Measurements from ENCODE around the gene L3MBTL2.
"Not testable (repeated sequence)": the region's sequence is repeated elsewhere in the genome, so short reads cannot be mapped to it uniquely, and the experiment has no call there.

The L3MBTL2 gene

DNA sequence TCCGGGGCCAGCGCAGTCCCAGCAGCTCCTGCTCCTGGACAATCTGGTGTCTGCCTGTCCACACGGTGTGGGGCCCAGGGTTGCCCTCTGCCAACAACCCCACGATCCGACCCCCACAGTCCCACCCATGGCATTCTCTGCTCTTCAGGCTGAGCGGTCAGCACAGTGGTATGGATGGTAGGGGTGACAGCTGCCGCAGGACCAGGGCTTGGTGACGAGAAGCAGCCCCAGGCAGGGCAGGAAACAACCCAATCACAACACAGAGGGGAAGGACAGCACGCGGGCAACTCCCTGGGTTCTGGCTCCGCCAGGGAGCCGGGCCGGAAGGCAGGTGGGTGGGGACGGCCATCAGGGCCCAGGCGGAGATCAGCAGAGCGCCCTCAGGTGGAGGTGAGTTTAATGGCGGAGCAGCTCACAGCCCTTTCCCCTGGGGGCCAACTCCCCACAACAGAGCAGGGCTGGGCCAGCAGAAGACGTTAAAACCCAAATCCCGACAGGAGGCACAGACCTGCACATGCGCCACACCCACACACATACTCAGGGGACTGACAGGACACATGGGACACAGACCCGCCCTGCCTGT lies 40.9 kb downstream of the L3MBTL2 start:
- Histone ChIP-seq H3K27ac (ENCODE audit: low read depth, low read length) (no peak overlapping the region), H3K36me3 (ENCODE audit: insufficient read depth, low read length) (peaks cover 27% of the 10 kb centered on the region), H3K4me1 (ENCODE audit: insufficient read depth, low read length) (no peaks in the 10 kb centered on the region), H3K4me3 (ENCODE audit: low read depth in 1 of 2, low read length in 2 of 2) (no peak overlapping the region), H3K9ac (ENCODE audit: low read length) (no peak overlapping the region), H3K9me3 (ENCODE audit: low read length) (no peaks in the 10 kb centered on the region), H3K27me3 (ENCODE audit: control insufficient read depth in 1 of 2, insufficient read depth in 2 of 2, low read length in 2 of 2) (no peaks in the 10 kb centered on the region)

DNA sequence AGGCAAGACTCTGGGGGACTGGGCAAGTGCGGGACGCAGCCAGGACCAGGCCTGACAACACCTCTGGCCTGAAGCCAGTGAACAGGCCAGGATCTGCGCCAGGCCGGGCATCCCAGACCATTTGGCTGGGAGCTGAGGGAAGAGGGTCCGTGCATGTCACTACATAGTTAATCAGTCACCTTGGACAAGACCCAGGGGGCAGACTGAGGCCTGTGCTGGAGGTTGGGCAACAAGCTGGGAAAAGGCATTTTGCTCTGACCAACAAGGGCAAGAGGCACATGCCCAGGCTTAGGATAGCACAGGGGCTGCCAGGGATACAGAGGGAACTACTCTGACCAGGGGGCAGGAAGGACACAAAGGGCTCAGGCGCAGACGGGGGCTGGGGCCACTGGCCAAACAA lies 42.6 kb downstream of the L3MBTL2 start:
- Histone ChIP-seq H3K9me3 (ENCODE audit: low read length) (no peaks in the 10 kb centered on the region), H3K36me3 (ENCODE audit: insufficient read depth, low read length) (peaks cover 29% of the 10 kb centered on the region), H3K9ac (ENCODE audit: low read length) (no peak overlapping the region), H3K4me3 (ENCODE audit: low read depth in 1 of 2, low read length in 2 of 2) (no peak overlapping the region), H3K27ac (ENCODE audit: low read depth, low read length) (no peak overlapping the region), H3K4me1 (ENCODE audit: insufficient read depth, low read length) (no peaks in the 10 kb centered on the region), H3K27me3 (ENCODE audit: control insufficient read depth in 1 of 2, insufficient read depth in 2 of 2, low read length in 2 of 2) (no peaks in the 10 kb centered on the region)

- no peaks in the 10 kb centered on the region for H3K9me3 ChIP-seq (ENCODE audit: low read length)
- H3K36me3 ChIP-seq (ENCODE audit: insufficient read depth, low read length) = peaks cover 33% of the 10 kb centered on the region
- no peak overlapping the region for H3K27ac ChIP-seq (ENCODE audit: low read depth, low read length)
- H3K27me3 ChIP-seq (ENCODE audit: control insufficient read depth in 1 of 2, insufficient read depth in 2 of 2, low read length in 2 of 2) = no peaks in the 10 kb centered on the region
- H3K9ac ChIP-seq (ENCODE audit: low read length) = no peak overlapping the region
- no peak overlapping the region for H3K4me3 ChIP-seq (ENCODE audit: low read depth in 1 of 2, low read length in 2 of 2)
- H3K4me1 ChIP-seq (ENCODE audit: insufficient read depth, low read length) = no peaks in the 10 kb centered on the region
These were observed 43.2 kb downstream of the L3MBTL2 start for GRCh38 chr22:41248314-41248713.

- peaks cover 35% of the 10 kb centered on the region for H3K36me3 ChIP-seq (ENCODE audit: insufficient read depth, low read length)
- no peak overlapping the region for H3K9ac ChIP-seq (ENCODE audit: low read length)
- no peaks in the 10 kb centered on the region for H3K4me1 ChIP-seq (ENCODE audit: insufficient read depth, low read length)
- H3K4me3 ChIP-seq (ENCODE audit: low read depth in 1 of 2, low read length in 2 of 2) = no peak overlapping the region
- H3K9me3 ChIP-seq (ENCODE audit: low read length) = no peaks in the 10 kb centered on the region
- no peaks in the 10 kb centered on the region for H3K27me3 ChIP-seq (ENCODE audit: control insufficient read depth in 1 of 2, insufficient read depth in 2 of 2, low read length in 2 of 2)
- H3K27ac ChIP-seq (ENCODE audit: low read depth, low read length) = no peak overlapping the region
These were observed 43.6 kb downstream of the L3MBTL2 start for GRCh38 chr22:41248758-41249157.

- Histone ChIP-seq H3K4me1 (ENCODE audit: insufficient read depth, low read length) (no peaks in the 10 kb centered on the region), H3K36me3 (ENCODE audit: insufficient read depth, low read length) (peaks cover 35% of the 10 kb centered on the region), H3K27me3 (ENCODE audit: control insufficient read depth in 1 of 2, insufficient read depth in 2 of 2, low read length in 2 of 2) (no peaks in the 10 kb centered on the region), H3K27ac (ENCODE audit: low read depth, low read length) (no peak overlapping the region), H3K9me3 (ENCODE audit: low read length) (no peaks in the 10 kb centered on the region), H3K9ac (ENCODE audit: low read length) (no peak overlapping the region), H3K4me3 (ENCODE audit: low read depth in 1 of 2, low read length in 2 of 2) (no peak overlapping the region)
These were observed 44.3 kb downstream of the L3MBTL2 start for GRCh38 chr22:41249442-41249841.

DNA sequence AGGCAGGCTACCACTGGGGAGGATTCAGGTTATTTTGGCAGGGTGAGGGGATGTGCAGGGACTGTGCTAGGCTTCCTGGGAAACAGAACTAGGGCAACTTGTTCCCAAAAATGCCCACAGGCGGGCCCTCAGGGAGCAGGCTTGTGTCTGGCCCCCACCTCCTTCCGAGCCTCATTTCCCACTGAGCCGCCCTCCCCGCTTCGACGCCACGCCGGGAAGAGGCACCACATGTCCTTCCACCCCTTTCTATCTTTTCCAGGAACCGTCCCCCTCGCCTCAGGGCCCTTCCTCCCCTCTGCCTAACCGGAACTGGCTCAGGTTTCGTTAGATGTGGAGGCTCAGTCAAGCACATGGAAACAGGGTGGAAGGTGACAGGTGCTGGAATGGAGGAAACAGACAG lies 45.0 kb downstream of the L3MBTL2 start:
- Histone ChIP-seq H3K9ac (ENCODE audit: low read length) (no peak overlapping the region), H3K9me3 (ENCODE audit: low read length) (no peaks in the 10 kb centered on the region), H3K36me3 (ENCODE audit: insufficient read depth, low read length) (peaks cover 35% of the 10 kb centered on the region), H3K4me1 (ENCODE audit: insufficient read depth, low read length) (no peaks in the 10 kb centered on the region), H3K27ac (ENCODE audit: low read depth, low read length) (no peak overlapping the region), H3K27me3 (ENCODE audit: control insufficient read depth in 1 of 2, insufficient read depth in 2 of 2, low read length in 2 of 2) (no peaks in the 10 kb centered on the region), H3K4me3 (ENCODE audit: low read depth in 1 of 2, low read length in 2 of 2) (no peak overlapping the region)

DNA sequence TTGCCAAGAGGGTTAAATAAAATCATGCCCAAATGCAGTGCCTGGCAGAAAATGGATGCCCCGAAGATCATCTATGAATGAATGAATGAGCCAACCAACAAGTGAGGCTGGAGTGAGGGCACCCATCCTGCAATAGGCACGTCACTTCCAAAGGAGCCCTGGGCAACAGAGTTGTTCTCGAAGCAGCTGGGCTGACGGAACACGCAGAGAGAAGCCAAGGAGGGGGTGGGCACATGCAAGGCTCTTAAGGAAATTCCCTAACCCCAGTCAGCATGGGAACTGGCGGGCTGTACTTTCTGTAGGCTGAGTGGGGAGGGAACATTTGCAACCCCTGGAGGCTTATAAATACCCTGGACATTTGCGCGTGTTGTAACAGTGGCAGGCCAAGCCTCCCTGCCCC lies 47.3 kb downstream of the L3MBTL2 start:
- Histone ChIP-seq H3K4me3 (ENCODE audit: low read depth in 1 of 2, low read length in 2 of 2) (no peak overlapping the region), H3K27ac (ENCODE audit: low read depth, low read length) (no peak overlapping the region), H3K9ac (ENCODE audit: low read length) (no peak overlapping the region), H3K4me1 (ENCODE audit: insufficient read depth, low read length) (no peaks in the 10 kb centered on the region), H3K9me3 (ENCODE audit: low read length) (no peaks in the 10 kb centered on the region), H3K27me3 (ENCODE audit: control insufficient read depth in 1 of 2, insufficient read depth in 2 of 2, low read length in 2 of 2) (no peaks in the 10 kb centered on the region), H3K36me3 (ENCODE audit: insufficient read depth, low read length) (peaks cover 43% of the 10 kb centered on the region)

DNA sequence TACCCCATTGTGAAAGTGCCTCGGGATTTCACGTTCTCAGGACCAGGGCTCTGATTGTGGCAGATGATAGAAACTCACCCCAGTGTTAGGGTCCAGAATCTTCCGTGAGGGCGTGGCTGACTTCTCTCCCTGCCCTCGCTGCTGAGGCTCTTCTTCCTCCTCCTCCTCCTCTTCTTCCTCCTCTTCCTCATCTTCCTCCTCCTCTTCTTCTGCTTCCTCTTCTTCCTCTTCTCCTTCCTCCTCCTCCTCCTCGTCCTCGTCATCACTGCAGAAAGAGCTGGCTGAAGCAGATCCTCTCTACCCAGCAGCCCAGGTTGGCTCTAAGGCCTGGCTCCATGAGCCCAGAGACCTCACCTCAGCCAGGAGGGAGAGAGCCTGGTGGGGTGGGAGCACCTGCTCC lies 49.1 kb downstream of the L3MBTL2 start:
- H3K36me3 ChIP-seq (ENCODE audit: insufficient read depth, low read length) = peaks cover 33% of the 10 kb centered on the region
- no peak overlapping the region for H3K27ac ChIP-seq (ENCODE audit: low read depth, low read length)
- H3K4me3 ChIP-seq (ENCODE audit: low read depth in 1 of 2, low read length in 2 of 2) = no peak overlapping the region
- H3K9me3 ChIP-seq (ENCODE audit: low read length) = no peaks in the 10 kb centered on the region
- H3K27me3 ChIP-seq (ENCODE audit: control insufficient read depth in 1 of 2, insufficient read depth in 2 of 2, low read length in 2 of 2) = no peaks in the 10 kb centered on the region
- no peak overlapping the region for H3K9ac ChIP-seq (ENCODE audit: low read length)
- no peaks in the 10 kb centered on the region for H3K4me1 ChIP-seq (ENCODE audit: insufficient read depth, low read length)

- Histone ChIP-seq H3K27ac (ENCODE audit: low read depth, low read length) (no peak overlapping the region), H3K4me1 (ENCODE audit: insufficient read depth, low read length) (no peaks in the 10 kb centered on the region), H3K36me3 (ENCODE audit: insufficient read depth, low read length) (peaks cover 23% of the 10 kb centered on the region), H3K4me3 (ENCODE audit: low read depth in 1 of 2, low read length in 2 of 2) (no peak overlapping the region), H3K9ac (ENCODE audit: low read length) (no peak overlapping the region), H3K27me3 (ENCODE audit: control insufficient read depth in 1 of 2, insufficient read depth in 2 of 2, low read length in 2 of 2) (no peaks in the 10 kb centered on the region), H3K9me3 (ENCODE audit: low read length) (no peaks in the 10 kb centered on the region)
These were observed 51.4 kb downstream of the L3MBTL2 start for GRCh38 chr22:41256254-41257253.

GRCh38 chr22:41257696-41258095 lies 52.6 kb downstream of the L3MBTL2 start:
- H3K9ac ChIP-seq (ENCODE audit: low read length) = no peak overlapping the region
- H3K4me1 ChIP-seq (ENCODE audit: insufficient read depth, low read length) = no peaks in the 10 kb centered on the region
- H3K36me3 ChIP-seq (ENCODE audit: insufficient read depth, low read length) = peaks cover 34% of the 10 kb centered on the region
- no peak overlapping the region for H3K4me3 ChIP-seq (ENCODE audit: low read depth in 1 of 2, low read length in 2 of 2)
- H3K27ac ChIP-seq (ENCODE audit: low read depth, low read length) = no peak overlapping the region
- no peaks in the 10 kb centered on the region for H3K27me3 ChIP-seq (ENCODE audit: control insufficient read depth in 1 of 2, insufficient read depth in 2 of 2, low read length in 2 of 2)
- no peaks in the 10 kb centered on the region for H3K9me3 ChIP-seq (ENCODE audit: low read length)

DNA sequence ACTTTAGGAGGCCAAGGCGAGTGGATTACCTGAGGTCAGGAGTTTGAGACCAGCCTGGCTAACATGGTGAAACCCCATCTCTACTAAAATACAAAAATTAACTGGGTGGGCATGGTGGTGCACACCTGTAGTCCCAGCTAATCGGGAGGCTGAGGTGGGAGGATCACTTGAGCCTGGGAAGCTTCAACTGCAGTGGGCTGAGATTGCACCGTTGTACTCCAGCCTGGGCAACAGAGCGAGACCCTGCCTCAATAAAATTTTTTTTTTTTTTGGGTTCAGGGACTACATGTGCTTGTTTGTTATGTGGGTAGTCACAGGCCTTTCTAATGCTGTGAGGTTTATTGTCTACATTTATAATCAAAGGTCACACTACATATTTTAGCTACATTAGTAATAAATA lies 54.6 kb downstream of the L3MBTL2 start:
- not testable (repeated sequence) for H3K9ac ChIP-seq (ENCODE audit: low read length); H3K27me3 ChIP-seq (ENCODE audit: control insufficient read depth in 1 of 2, insufficient read depth in 2 of 2, low read length in 2 of 2); H3K4me3 ChIP-seq (ENCODE audit: low read depth in 1 of 2, low read length in 2 of 2); H3K27ac ChIP-seq (ENCODE audit: low read depth, low read length); H3K9me3 ChIP-seq (ENCODE audit: low read length); H3K4me1 ChIP-seq (ENCODE audit: insufficient read depth, low read length)
- peaks cover 42% of the 10 kb centered on the region for H3K36me3 ChIP-seq (ENCODE audit: insufficient read depth, low read length)
